SU-DHL-6 (cell line): ENCODE measurements around the gene SLC25A28.

ENCODE experiments used
- H2AFZ ChIP-seq: fragments of 200-600 bp; sonication (generic); 2 replicates; pipeline ENCODE4 v1.6.1; 2014; ENCODE audit warnings: low read depth, mild to moderate bottlenecking, moderate library complexity, mixed read lengths, antibody characterized with exemption, low read length; ENCODE audit not compliant: severe bottlenecking
- H3F3A ChIP-seq: fragments of 200-600 bp; shearing (Covaris generic); 2 replicates; pipeline ENCODE4 v1.6.0; 2016; ENCODE audit warnings: antibody characterized with exemption, mild to moderate bottlenecking; ENCODE audit not compliant: insufficient read depth
- H3K27ac ChIP-seq: fragments of 200-600 bp; sonication (generic); 2 replicates; pipeline ENCODE4 v1.5.1; 2016; ENCODE audit warnings: low read depth, mild to moderate bottlenecking, low read length, moderate library complexity, mixed read lengths
- H3K27me3 ChIP-seq: fragments of 200-600 bp; sonication (generic), shearing (Covaris generic); 2 replicates; pipeline ENCODE4 v1.6.0; 2014; ENCODE audit warnings: mild to moderate bottlenecking, low read length
- H3K36me3 ChIP-seq: fragments of 200-600 bp; sonication (generic); 2 replicates; pipeline ENCODE4 v1.6.1; 2014; ENCODE audit warnings: mild to moderate bottlenecking, low read length, mixed read lengths
- H3K4me2 ChIP-seq: fragments of 300-600, 200-600 bp; shearing (Covaris generic), sonication (generic); 2 replicates; pipeline ENCODE4 v1.6.0; 2014; ENCODE audit warnings: low read length, low read depth, mild to moderate bottlenecking; ENCODE audit not compliant: poor library complexity, severe bottlenecking
- H3K4me3 ChIP-seq: fragments of 200-600 bp; sonication (generic); 2 replicates; pipeline ENCODE4 v1.5.1; 2014; ENCODE audit warnings: antibody characterized with exemption, low read length, mild to moderate bottlenecking, mixed read lengths; ENCODE audit not compliant: insufficient read depth, poor library complexity, severe bottlenecking
- H3K79me2 ChIP-seq: fragments of 200-600 bp; sonication (generic); 2 replicates; pipeline ENCODE4 v1.6.1; 2014; ENCODE audit warnings: mild to moderate bottlenecking, low read length, moderate library complexity; ENCODE audit not compliant: insufficient read depth
- H3K9ac ChIP-seq: fragments of 200-600 bp; sonication (generic); 2 replicates; pipeline ENCODE4 v1.7.0; 2014; ENCODE audit warnings: mild to moderate bottlenecking, low read length
- H3K9me2 ChIP-seq: fragments of 200-600 bp; sonication (generic); replicated peaks from 2 replicates; pipeline ENCODE4 v1.6.1; 2014; ENCODE audit warnings: low read length; ENCODE audit not compliant: insufficient read depth
- H3K9me3 ChIP-seq: fragments of 200-600 bp; sonication (generic); 2 replicates; pipeline ENCODE4 v1.6.1; 2014; ENCODE audit warnings: low read length, mixed read lengths; ENCODE audit not compliant: insufficient read depth
- H4K20me1 ChIP-seq: fragments of 200-600 bp; sonication (generic); 2 replicates; pipeline ENCODE4 v1.6.1; 2014; ENCODE audit warnings: low read depth, mild to moderate bottlenecking, antibody characterized with exemption, low read length, moderate library complexity, mixed read lengths
- EZH2phosphoT487 ChIP-seq: fragments of 200-600 bp; sonication (generic), shearing (Covaris generic); conservative IDR thresholded peaks from 2 replicates; pipeline ENCODE4 v1.6.1; 2018; ENCODE audit warnings: mild to moderate bottlenecking, antibody characterized with exemption, low read length, moderate library complexity, mixed read lengths
- TF ChIP-seq, protein P1 (sequence below): fragments of 200-600 bp; sonication (generic); IDR thresholded peaks from one replicate; pipeline ENCODE4 v1.5.1; 2017; ENCODE audit warnings: antibody characterized with exemption, mild to moderate bottlenecking, low read length, moderate library complexity; ENCODE audit not compliant: insufficient read depth, poor library complexity, severe bottlenecking

Gene SLC25A28

DNA sequence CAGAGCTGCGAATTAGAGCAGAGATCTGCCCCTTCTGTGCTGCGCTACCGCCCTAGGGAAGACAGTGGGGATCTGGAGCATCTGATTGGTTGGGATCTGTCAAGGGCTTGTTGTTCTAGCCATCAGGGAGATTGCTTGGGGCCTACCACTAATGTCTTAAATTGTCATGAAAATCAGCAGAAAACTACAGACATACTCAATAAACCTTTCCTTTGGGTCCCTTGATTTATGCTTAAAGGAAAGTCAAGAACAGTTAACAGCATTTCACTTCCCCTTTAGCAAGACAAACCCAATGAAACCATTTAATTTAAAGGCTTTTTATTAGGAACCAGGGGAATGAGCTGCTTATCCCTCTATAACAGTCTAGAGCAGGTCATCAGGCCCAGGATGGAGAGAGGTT, 10.0 kb downstream of the SLC25A28 start:
- H3F3A ChIP-seq = no peaks in the 10 kb centered on the region
- no peaks in the 10 kb centered on the region for H3K9me2 ChIP-seq
- no peak overlapping the region for H3K27ac ChIP-seq
- TF ChIP-seq EZH2phosphoT487 = no peak
- TF ChIP-seq, protein P1, sequence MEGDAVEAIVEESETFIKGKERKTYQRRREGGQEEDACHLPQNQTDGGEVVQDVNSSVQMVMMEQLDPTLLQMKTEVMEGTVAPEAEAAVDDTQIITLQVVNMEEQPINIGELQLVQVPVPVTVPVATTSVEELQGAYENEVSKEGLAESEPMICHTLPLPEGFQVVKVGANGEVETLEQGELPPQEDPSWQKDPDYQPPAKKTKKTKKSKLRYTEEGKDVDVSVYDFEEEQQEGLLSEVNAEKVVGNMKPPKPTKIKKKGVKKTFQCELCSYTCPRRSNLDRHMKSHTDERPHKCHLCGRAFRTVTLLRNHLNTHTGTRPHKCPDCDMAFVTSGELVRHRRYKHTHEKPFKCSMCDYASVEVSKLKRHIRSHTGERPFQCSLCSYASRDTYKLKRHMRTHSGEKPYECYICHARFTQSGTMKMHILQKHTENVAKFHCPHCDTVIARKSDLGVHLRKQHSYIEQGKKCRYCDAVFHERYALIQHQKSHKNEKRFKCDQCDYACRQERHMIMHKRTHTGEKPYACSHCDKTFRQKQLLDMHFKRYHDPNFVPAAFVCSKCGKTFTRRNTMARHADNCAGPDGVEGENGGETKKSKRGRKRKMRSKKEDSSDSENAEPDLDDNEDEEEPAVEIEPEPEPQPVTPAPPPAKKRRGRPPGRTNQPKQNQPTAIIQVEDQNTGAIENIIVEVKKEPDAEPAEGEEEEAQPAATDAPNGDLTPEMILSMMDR = no peak
- H3K27me3 ChIP-seq = no peaks in the 10 kb centered on the region
- H4K20me1 ChIP-seq = no peaks in the 10 kb centered on the region
- H3K9ac ChIP-seq = no peak overlapping the region
- no peak overlapping the region for H3K4me3 ChIP-seq
- H3K4me2 ChIP-seq = no peak overlapping the region
- H3K79me2 ChIP-seq = no peaks in the 10 kb centered on the region
- no peaks in the 10 kb centered on the region; the same call in 1 of the 2 replicates for H3K36me3 ChIP-seq
- H2AFZ ChIP-seq = no peak overlapping the region
- H3K9me3 ChIP-seq = no peaks in the 10 kb centered on the region

GRCh38 chr10:99609186-99609585, 11.1 kb downstream of the SLC25A28 start:
- Histone ChIP-seq H3K9me3 (no peaks in the 10 kb centered on the region), H3K27ac (no peak overlapping the region), H3K4me2 (no peak overlapping the region), H3K27me3 (no peaks in the 10 kb centered on the region), H2AFZ (no peak overlapping the region), H3K79me2 (no peaks in the 10 kb centered on the region), H3F3A (no peaks in the 10 kb centered on the region), H3K9ac (no peak overlapping the region), H3K4me3 (no peak overlapping the region), H3K36me3 (no peaks in the 10 kb centered on the region; the same call in 1 of the 2 replicates), H4K20me1 (no peaks in the 10 kb centered on the region), H3K9me2 (no peaks in the 10 kb centered on the region)
- TF ChIP-seq, protein P1 = no peak
- TF ChIP-seq EZH2phosphoT487 = no peak

DNA sequence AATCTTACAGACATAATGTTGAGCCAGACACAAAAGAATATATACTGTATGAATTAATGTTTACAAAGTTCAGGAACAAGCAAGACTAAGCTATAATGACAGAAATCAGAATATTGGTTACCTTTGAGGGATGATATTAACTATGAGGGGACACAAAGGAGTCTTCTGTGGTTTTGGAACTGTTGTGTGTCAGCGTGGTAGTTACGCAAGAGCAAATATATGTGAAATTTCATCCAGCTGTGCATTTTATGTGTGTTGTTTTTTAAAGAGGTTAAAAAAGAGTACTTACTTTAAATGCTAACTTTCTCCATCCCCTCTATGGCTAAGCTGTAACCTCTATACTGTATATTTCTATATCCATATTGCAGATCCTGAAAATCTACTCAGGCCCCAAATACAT, 14.9 kb downstream of the SLC25A28 start:
- Histone ChIP-seq H3K79me2 (no peaks in the 10 kb centered on the region), H3K27me3 (no peaks in the 10 kb centered on the region), H3F3A (no peaks in the 10 kb centered on the region), H3K9me2 (no peaks in the 10 kb centered on the region), H3K4me3 (no peak overlapping the region), H2AFZ (no peak overlapping the region), H3K9ac (no peak overlapping the region), H3K27ac (no peak overlapping the region), H3K4me2 (no peak overlapping the region), H3K36me3 (no peaks in the 10 kb centered on the region), H4K20me1 (no peaks in the 10 kb centered on the region), H3K9me3 (no peaks in the 10 kb centered on the region)
- no peak for TF ChIP-seq EZH2phosphoT487
- TF ChIP-seq, protein P1 = no peak

GRCh38 chr10:99604862-99605261, 15.4 kb downstream of the SLC25A28 start:
- Histone ChIP-seq H3K9ac (no peak overlapping the region), H3K27ac (no peak overlapping the region), H3K4me2 (no peak overlapping the region), H3K27me3 (no peaks in the 10 kb centered on the region), H3K79me2 (no peaks in the 10 kb centered on the region), H3K9me3 (no peaks in the 10 kb centered on the region), H4K20me1 (no peaks in the 10 kb centered on the region), H3F3A (no peaks in the 10 kb centered on the region), H2AFZ (no peak overlapping the region), H3K36me3 (no peaks in the 10 kb centered on the region), H3K4me3 (no peak overlapping the region), H3K9me2 (no peaks in the 10 kb centered on the region)
- TF ChIP-seq, protein P1 = no peak
- no peak for TF ChIP-seq EZH2phosphoT487
